Endodermal cell (in vitro differentiated cells): Measurements from ENCODE around the gene PGM1. TPM values are rescaled to one million over a fixed set of nuclear protein-coding genes. Genes with fewer than 3 reads are reported as not detected.

Experiments
- DNase-seq: peaks from one replicate; pipeline ENCODE4 v3.0.0-alpha.2; 2017
- H3K27ac ChIP-seq: 2 replicates; pipeline ENCODE4 v1.5.1; 2013; ENCODE audit warnings: mild to moderate bottlenecking, low read depth, low read length, moderate library complexity
- H3K27me3 ChIP-seq: 2 replicates; pipeline ENCODE4 v1.6.1; 2013; ENCODE audit warnings: mild to moderate bottlenecking, low read length, moderate library complexity; ENCODE audit not compliant: insufficient read depth, control insufficient read depth, poor library complexity, severe bottlenecking
- H3K36me3 ChIP-seq: 2 replicates; pipeline ENCODE4 v1.7.0; 2013; ENCODE audit warnings: mild to moderate bottlenecking, low read length, moderate library complexity; ENCODE audit not compliant: control insufficient read depth, insufficient read depth
- H3K4me1 ChIP-seq: one replicate; pipeline ENCODE4 v1.7.0; 2013; ENCODE audit warnings: low read length; ENCODE audit not compliant: control insufficient read depth, insufficient read depth
- H3K4me3 ChIP-seq: 2 replicates; pipeline ENCODE4 v1.5.1; 2013; ENCODE audit warnings: mild to moderate bottlenecking, low read length, moderate library complexity
- H3K9ac ChIP-seq: 2 replicates; pipeline ENCODE4 v1.6.1; 2013; ENCODE audit warnings: mild to moderate bottlenecking, low read length, moderate library complexity; ENCODE audit not compliant: poor library complexity, severe bottlenecking; ENCODE audit errors: extremely low read depth
- H3K9me3 ChIP-seq: 2 replicates; pipeline ENCODE4 v1.6.1; 2013; ENCODE audit warnings: mild to moderate bottlenecking, low read length, moderate library complexity; ENCODE audit not compliant: control insufficient read depth
- H3K27ac Mint-ChIP-seq: 2 replicates; pipeline ENCODE4 v1.8.0; 2020; ENCODE audit warnings: mixed read lengths
- H3K27me3 Mint-ChIP-seq: 2 replicates; pipeline ENCODE4 v1.8.0; 2021; ENCODE audit warnings: mild to moderate bottlenecking, mixed read lengths; ENCODE audit not compliant: insufficient read depth
- H3K36me3 Mint-ChIP-seq: 2 replicates; pipeline ENCODE4 v1.8.0; 2020; ENCODE audit warnings: low read depth, mixed read lengths
- H3K4me1 Mint-ChIP-seq: 2 replicates; pipeline ENCODE4 v1.8.0; 2020; ENCODE audit warnings: mixed read lengths
- H3K4me3 Mint-ChIP-seq: 2 replicates; pipeline ENCODE4 v1.8.0; 2020; ENCODE audit warnings: mild to moderate bottlenecking, moderate library complexity, mixed read lengths
- H3K9me3 Mint-ChIP-seq: 2 replicates; pipeline ENCODE4 v1.8.0; 2020; ENCODE audit warnings: mild to moderate bottlenecking, mixed read lengths
- CTCF ChIP-seq: fragments of 200-600 bp; sonication (generic); conservative IDR thresholded peaks from 2 replicates; pipeline ENCODE4 v1.5.0; 2021; ENCODE audit warnings: antibody characterized with exemption, mild to moderate bottlenecking
- WGBS, 2 experiments: methylation state at CpG; one replicate each; pipeline versions ENCODE4 v1.1.5 to v1.1.7; 2013; ENCODE audit warnings: missing lambda C conversion rate in 2 of 2, mixed read lengths in 1 of 2; ENCODE audit not compliant: insufficient coverage in 1 of 2, insufficient read length in 1 of 2; 5-methylcytosine and 5-hydroxymethylcytosine counted together
- total RNA-seq, 2 donors: library from RNA; stranded (reverse); fragmentation: NEBNext Ultra II Directional in 1 of 2; extraction: Animal tissue kit (Norgen Biotek cat#: 25700) in 1 of 2; gene quantifications; 2 replicates in 1 of 2; 3 replicates in 1 of 2; pipeline ENCODE4 v1.2.1, GENCODE V29; 2021

Gene PGM1
- total RNA-seq, 2 donors from 2014 or later = 119 to 165 TPM

- H3K27ac ChIP-seq = no peak overlapping the region
- Mint-ChIP-seq H3K36me3 (peaks cover 84% of the 10 kb centered on the region), H3K9me3 (no peaks in the 10 kb centered on the region), H3K27ac (no peak overlapping the region), H3K4me1 (peaks cover 5% of the 10 kb centered on the region), H3K4me3 (no peak overlapping the region), H3K27me3 (no peaks in the 10 kb centered on the region)
- WGBS, 2 experiments = 92 to 100% methylated on average over 2 to 4 of the region's 4 CpGs
- no peaks in the 10 kb centered on the region for H3K4me1 ChIP-seq
- peaks cover 95% of the 10 kb centered on the region for H3K36me3 ChIP-seq
- H3K4me3 ChIP-seq = no peak overlapping the region
- no peak for TF ChIP-seq CTCF
- DNase-seq = no peak
- H3K9ac ChIP-seq = no peak overlapping the region
- no peaks in the 10 kb centered on the region for H3K27me3 ChIP-seq
- no peaks in the 10 kb centered on the region for H3K9me3 ChIP-seq
Observed at GRCh38 chr1:63634471-63634870, 41.3 kb downstream of the PGM1 start.

- whole genome bisulfite sequencing, 2 experiments = 93% methylated on average over 1 of the region's 1 CpG; no CpG with 5 or more reads in 1 of the 2 experiments
- Mint-ChIP-seq H3K9me3 (no peaks in the 10 kb centered on the region), H3K4me3 (no peak overlapping the region)
Observed at GRCh38 chr1:63635681-63636080, 42.5 kb downstream of the PGM1 start.

GRCh38 chr1:63636192-63637105 is 43.2 kb downstream of the PGM1 start:
- H3K27ac Mint-ChIP-seq = no peak overlapping the region
- no peaks in the 10 kb centered on the region for H3K9me3 Mint-ChIP-seq

More at GRCh38 chr1:63635681-63636080, 42.5 kb downstream of the PGM1 start:
- Mint-ChIP-seq H3K27me3 (no peaks in the 10 kb centered on the region), H3K4me1 (no peaks in the 10 kb centered on the region), H3K36me3 (peaks cover 78% of the 10 kb centered on the region), H3K27ac (no peak overlapping the region)
- DNase-seq = no peak
- Histone ChIP-seq H3K9ac (no peak overlapping the region), H3K4me3 (no peak overlapping the region), H3K9me3 (no peaks in the 10 kb centered on the region), H3K36me3 (peaks cover 95% of the 10 kb centered on the region), H3K27ac (no peak overlapping the region), H3K4me1 (no peaks in the 10 kb centered on the region), H3K27me3 (no peaks in the 10 kb centered on the region)
- no peak for TF ChIP-seq CTCF

More at GRCh38 chr1:63636192-63637105, 43.2 kb downstream of the PGM1 start:
- H3K4me3 ChIP-seq = no peak overlapping the region
- no peak overlapping the region for H3K9ac ChIP-seq
- no peak overlapping the region for H3K27ac ChIP-seq
- peaks cover 77% of the 10 kb centered on the region for H3K36me3 Mint-ChIP-seq
- peaks cover 95% of the 10 kb centered on the region for H3K36me3 ChIP-seq
- no peak for TF ChIP-seq CTCF
- 95 to 97% methylated on average over 11 to 14 of the region's 15 CpGs for WGBS, 2 experiments
- no peaks in the 10 kb centered on the region for H3K9me3 ChIP-seq
- H3K4me1 Mint-ChIP-seq = no peaks in the 10 kb centered on the region
- H3K4me3 Mint-ChIP-seq = no peak overlapping the region
- DNase-seq = no peak
- no peaks in the 10 kb centered on the region for H3K27me3 Mint-ChIP-seq
- no peaks in the 10 kb centered on the region for H3K27me3 ChIP-seq
- H3K4me1 ChIP-seq = no peaks in the 10 kb centered on the region
